ENCODE measurements around the gene ZSWIM2. TPM values are rescaled to one million over a fixed set of nuclear protein-coding genes. Genes with fewer than 3 reads are reported as not detected.

ZSWIM2 gene
- total RNA-seq, 6 donors from 2014 or later = not detected

DNA sequence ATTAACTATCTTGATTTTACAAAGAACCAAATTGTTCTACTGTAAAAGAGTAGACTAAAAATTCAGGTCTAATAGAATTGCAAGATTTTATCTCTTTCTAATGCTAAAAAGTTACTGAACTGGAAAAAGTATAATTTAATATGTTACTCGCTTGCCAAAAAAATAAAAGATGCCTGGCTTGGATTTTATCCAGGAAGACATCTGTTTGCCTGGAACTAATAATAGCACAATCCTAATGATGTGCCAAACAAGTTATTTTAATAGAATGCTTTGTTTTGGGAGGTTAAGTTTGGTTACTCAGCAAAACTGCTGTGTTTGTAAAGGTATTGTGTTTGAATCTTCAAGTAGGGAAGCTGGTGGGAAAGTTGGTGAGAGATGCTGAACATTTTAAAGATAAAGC is 19.4 kb upstream of the ZSWIM2 start:
- TF ChIP-seq, protein P1, sequence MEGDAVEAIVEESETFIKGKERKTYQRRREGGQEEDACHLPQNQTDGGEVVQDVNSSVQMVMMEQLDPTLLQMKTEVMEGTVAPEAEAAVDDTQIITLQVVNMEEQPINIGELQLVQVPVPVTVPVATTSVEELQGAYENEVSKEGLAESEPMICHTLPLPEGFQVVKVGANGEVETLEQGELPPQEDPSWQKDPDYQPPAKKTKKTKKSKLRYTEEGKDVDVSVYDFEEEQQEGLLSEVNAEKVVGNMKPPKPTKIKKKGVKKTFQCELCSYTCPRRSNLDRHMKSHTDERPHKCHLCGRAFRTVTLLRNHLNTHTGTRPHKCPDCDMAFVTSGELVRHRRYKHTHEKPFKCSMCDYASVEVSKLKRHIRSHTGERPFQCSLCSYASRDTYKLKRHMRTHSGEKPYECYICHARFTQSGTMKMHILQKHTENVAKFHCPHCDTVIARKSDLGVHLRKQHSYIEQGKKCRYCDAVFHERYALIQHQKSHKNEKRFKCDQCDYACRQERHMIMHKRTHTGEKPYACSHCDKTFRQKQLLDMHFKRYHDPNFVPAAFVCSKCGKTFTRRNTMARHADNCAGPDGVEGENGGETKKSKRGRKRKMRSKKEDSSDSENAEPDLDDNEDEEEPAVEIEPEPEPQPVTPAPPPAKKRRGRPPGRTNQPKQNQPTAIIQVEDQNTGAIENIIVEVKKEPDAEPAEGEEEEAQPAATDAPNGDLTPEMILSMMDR (IDR thresholded peaks at IDR 0.05) = no peak
- no peak for TF ChIP-seq EP300 (IDR thresholded peaks at IDR 0.05)
- TF ChIP-seq POLR2A (IDR thresholded peaks at IDR 0.05) = no peak
- H3K27ac ChIP-seq = no peak overlapping the region
- H3K4me3 ChIP-seq = no peak overlapping the region
- no peaks in the 10 kb centered on the region for H3K27me3 ChIP-seq
- H3K9me3 ChIP-seq = no peaks in the 10 kb centered on the region
- 43 to 58% methylated on average over 1 of the region's 1 CpG for WGBS, 2 donors
- H3K4me1 ChIP-seq = no peaks in the 10 kb centered on the region
- ATAC-seq (ENCODE audit: low FRiP score in 2 of 2) = no peak
- no peaks in the 10 kb centered on the region for H3K36me3 ChIP-seq
- no peak for DNase-seq

DNA sequence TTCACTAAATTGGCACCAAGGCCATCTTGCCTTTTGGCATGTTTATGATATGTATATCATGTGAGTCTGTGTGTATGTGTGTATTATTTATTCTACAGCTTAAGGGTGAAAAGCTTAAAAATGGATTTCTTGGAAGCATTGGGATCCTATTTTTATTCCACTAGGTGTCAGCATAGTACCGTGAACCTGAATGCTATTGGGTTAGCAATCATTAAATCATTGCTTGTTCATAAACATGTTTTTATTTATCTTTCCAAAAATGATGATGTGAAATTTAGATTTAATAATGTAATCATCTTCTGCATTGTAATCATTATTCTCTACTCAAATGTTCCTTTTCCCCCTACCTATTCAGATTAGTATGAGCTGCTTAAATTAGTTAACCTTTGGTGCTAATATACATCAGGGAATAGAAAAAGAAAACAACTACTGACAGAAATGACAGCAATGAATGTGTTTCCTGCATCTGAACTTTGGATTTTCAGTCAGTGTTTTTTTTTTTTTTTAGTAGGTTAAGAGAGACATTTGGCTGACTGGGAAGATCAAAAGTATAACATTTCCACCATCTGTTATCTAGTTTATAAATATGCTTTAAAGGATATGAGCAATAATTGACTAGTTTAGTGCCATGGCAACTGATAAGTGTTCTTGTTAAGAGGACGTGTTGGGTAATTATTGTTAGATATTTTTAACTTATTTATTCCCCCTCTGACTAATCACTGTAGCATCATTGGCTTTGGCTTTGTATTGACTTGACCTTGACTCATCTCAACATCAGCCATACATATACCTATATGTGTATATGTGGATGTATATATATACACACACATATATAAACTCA is 14.1 kb upstream of the ZSWIM2 start:
- ATAC-seq (ENCODE audit: low FRiP score in 2 of 2) = peak in 1 of 2 donors; percentile 77
- DNase-seq = no peak
- H3K27ac ChIP-seq = no peak overlapping the region
- H3K9me3 ChIP-seq = no peaks in the 10 kb centered on the region
- no peaks in the 10 kb centered on the region for H3K4me1 ChIP-seq
- WGBS, 2 donors = 0 to 8% methylated on average over 2 of the region's 2 CpGs
- TF ChIP-seq EP300 (IDR thresholded peaks at IDR 0.05) (no peak), POLR2AphosphoS5 (IDR thresholded peaks at IDR 0.05) (no peak)
- TF ChIP-seq, protein P1 (IDR thresholded peaks at IDR 0.05) = peak; percentile 48 to 68 (median 60)
- no peaks in the 10 kb centered on the region for H3K27me3 ChIP-seq
- no peaks in the 10 kb centered on the region for H3K36me3 ChIP-seq
- no peak overlapping the region for H3K4me3 ChIP-seq

DNA sequence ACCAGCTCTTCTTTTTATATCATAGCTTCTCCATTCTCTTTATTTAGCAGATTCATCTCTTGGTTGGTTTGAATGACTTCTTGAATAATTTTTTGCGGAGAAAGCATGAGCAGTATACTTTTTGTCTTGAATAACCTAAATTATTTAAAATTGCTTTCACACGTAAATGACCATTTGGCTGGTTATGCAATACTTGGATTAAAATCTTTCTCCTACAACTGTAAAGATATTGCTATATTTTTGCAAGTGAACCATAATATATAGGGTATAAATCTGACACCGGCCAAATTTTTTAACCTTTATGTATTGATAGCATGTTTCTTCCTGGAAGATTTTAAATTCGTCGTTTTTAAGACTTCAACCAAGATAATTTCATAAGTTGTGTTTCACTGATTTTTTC is 6.2 kb upstream of the ZSWIM2 start:
- DNase-seq (no peak), ATAC-seq (ENCODE audit: low FRiP score in 2 of 2) (no peak)
- Histone ChIP-seq H3K27ac (no peak overlapping the region), H3K27me3 (no peaks in the 10 kb centered on the region), H3K36me3 (no peaks in the 10 kb centered on the region), H3K9me3 (no peaks in the 10 kb centered on the region), H3K4me1 (no peaks in the 10 kb centered on the region), H3K4me3 (no peak overlapping the region)
- TF ChIP-seq POLR2AphosphoS5 (IDR thresholded peaks at IDR 0.05) (no peak), EP300 (IDR thresholded peaks at IDR 0.05) (no peak), POLR2A (IDR thresholded peaks at IDR 0.05) (no peak)
- TF ChIP-seq, protein P1 (IDR thresholded peaks at IDR 0.05) = no peak
- 90 to 92% methylated on average over 5 of the region's 5 CpGs for WGBS, 2 donors

- no peak overlapping the region for H3K27ac ChIP-seq
- no peak for DNase-seq
- peaks cover under 1 to 6% (median 3%) of the 10 kb centered on the region in 4 donors for H3K4me1 ChIP-seq
- ATAC-seq (ENCODE audit: low FRiP score in 2 of 2) = no peak
- no peaks in the 10 kb centered on the region for H3K36me3 ChIP-seq
- no peaks in the 10 kb centered on the region for H3K27me3 ChIP-seq
- H3K4me3 ChIP-seq = no peak overlapping the region
- no peaks in the 10 kb centered on the region for H3K9me3 ChIP-seq
- TF ChIP-seq POLR2A (IDR thresholded peaks at IDR 0.05) (no peak), POLR2AphosphoS5 (IDR thresholded peaks at IDR 0.05) (no peak), EP300 (IDR thresholded peaks at IDR 0.05) (no peak)
- TF ChIP-seq, protein P1 (IDR thresholded peaks at IDR 0.05) = no peak
These were observed 5.0 kb upstream of the ZSWIM2 start for GRCh38 chr2:186853951-186854350.

- H3K4me3 ChIP-seq = no peak overlapping the region
- H3K9me3 ChIP-seq = no peaks in the 10 kb centered on the region
- H3K4me1 ChIP-seq = peaks cover 4 to 11% (median 8%) of the 10 kb centered on the region in 4 donors
- WGBS, 2 donors = 78 to 81% methylated on average over 5 of the region's 5 CpGs
- no peak overlapping the region for H3K27ac ChIP-seq
- no peaks in the 10 kb centered on the region for H3K27me3 ChIP-seq
- DNase-seq = no peak
- TF ChIP-seq, protein P1 (IDR thresholded peaks at IDR 0.05) = no peak
- TF ChIP-seq POLR2AphosphoS5 (IDR thresholded peaks at IDR 0.05) = no peak
- no peak for TF ChIP-seq POLR2A (IDR thresholded peaks at IDR 0.05)
- ATAC-seq (ENCODE audit: low FRiP score in 2 of 2) = no peak
- H3K36me3 ChIP-seq = no peaks in the 10 kb centered on the region
These were observed 3.5 kb upstream of the ZSWIM2 start for GRCh38 chr2:186852508-186852907.
